ENCODE measurements around the gene C9orf78.
"Not testable (repeated sequence)": the region's sequence is repeated elsewhere in the genome, so short reads cannot be mapped to it uniquely, and the experiment has no call there.

The C9orf78 gene

GRCh38 chr9:129798973-129799372 is 36.1 kb downstream of the C9orf78 start:
- ChIA-PET POLR2A (no interaction called here), CTCF (no interaction called here)
- no peak for TF ChIP-seq L3MBTL2 (conservative IDR thresholded peaks at IDR 0.05)
- no peak for TF ChIP-seq TARDBP (IDR thresholded peaks at IDR 0.05)
- no peak for TF ChIP-seq LEF1 (IDR thresholded peaks at IDR 0.05; ENCODE audit: borderline replicate concordance)
- TF ChIP-seq ELF4 (IDR thresholded peaks at IDR 0.05): no peak
- no peak for TF ChIP-seq FOXM1 (IDR thresholded peaks at IDR 0.05; ENCODE audit: borderline replicate concordance)
- no peak for TF ChIP-seq FOXA1 (IDR thresholded peaks at IDR 0.05)
- TF ChIP-seq SUZ12 (IDR thresholded peaks at IDR 0.05): no peak
- no peak for TF ChIP-seq NFRKB (IDR thresholded peaks at IDR 0.05)
- TF ChIP-seq BHLHE40 (IDR thresholded peaks at IDR 0.05; ENCODE audit: borderline replicate concordance): no peak
- TF ChIP-seq ZNF384 (IDR thresholded peaks at IDR 0.05): no peak
- no peak for TF ChIP-seq CTBP1 (IDR thresholded peaks at IDR 0.05; ENCODE audit: borderline replicate concordance)
- no peak for TF ChIP-seq FOXK2 (IDR thresholded peaks at IDR 0.05)
- TF ChIP-seq SP1 (IDR thresholded peaks at IDR 0.05): no peak
- DNase-seq (ENCODE audit: extremely low spot score): no peak

GRCh38 chr9:129796029-129796428 is 39.0 kb downstream of the C9orf78 start:
- POLR2A ChIA-PET; DNase-seq (ENCODE audit: extremely low spot score): not testable (repeated sequence)
- CTCF ChIA-PET: interaction anchor here (0.7 to 1.1 kb wide), 2 partner anchors 69 to 310 kb away, joined by 3 read pairs; no protein-coding TSS in a partner anchor

GRCh38 chr9:129794549-129794948 is 40.5 kb downstream of the C9orf78 start:
- CTCF ChIA-PET: no interaction called here
- POLR2A ChIA-PET: no interaction called here
- DNase-seq (ENCODE audit: extremely low spot score): no peak
- TF ChIP-seq BHLHE40 (IDR thresholded peaks at IDR 0.05; ENCODE audit: borderline replicate concordance) (no peak), PKNOX1 (IDR thresholded peaks at IDR 0.05) (no peak), ELF4 (IDR thresholded peaks at IDR 0.05) (no peak), ZNF384 (IDR thresholded peaks at IDR 0.05) (no peak), ARNT (IDR thresholded peaks at IDR 0.05) (no peak), L3MBTL2 (conservative IDR thresholded peaks at IDR 0.05) (no peak), SP1 (IDR thresholded peaks at IDR 0.05) (no peak), SUZ12 (IDR thresholded peaks at IDR 0.05) (no peak), LEF1 (IDR thresholded peaks at IDR 0.05; ENCODE audit: borderline replicate concordance) (no peak), FOXM1 (IDR thresholded peaks at IDR 0.05; ENCODE audit: borderline replicate concordance) (no peak), TARDBP (IDR thresholded peaks at IDR 0.05) (no peak), CTBP1 (IDR thresholded peaks at IDR 0.05; ENCODE audit: borderline replicate concordance) (no peak), FOXK2 (IDR thresholded peaks at IDR 0.05) (no peak)

- CTCF ChIA-PET: interaction anchor here (0.6 kb wide), 1 partner anchor 681 kb away, joined by 4 read pairs; no protein-coding TSS in a partner anchor
- no peak for TF ChIP-seq PKNOX1 (IDR thresholded peaks at IDR 0.05)
- no peak for TF ChIP-seq ARNT (IDR thresholded peaks at IDR 0.05)
- no peak for TF ChIP-seq LEF1 (IDR thresholded peaks at IDR 0.05; ENCODE audit: borderline replicate concordance)
- no peak for TF ChIP-seq ELF4 (IDR thresholded peaks at IDR 0.05)
- TF ChIP-seq TARDBP (IDR thresholded peaks at IDR 0.05): no peak
- TF ChIP-seq SP1 (IDR thresholded peaks at IDR 0.05): no peak
- TF ChIP-seq HDGF (IDR thresholded peaks at IDR 0.05; ENCODE audit: borderline replicate concordance): no peak
- TF ChIP-seq CTBP1 (IDR thresholded peaks at IDR 0.05; ENCODE audit: borderline replicate concordance): no peak
- TF ChIP-seq BHLHE40 (IDR thresholded peaks at IDR 0.05; ENCODE audit: borderline replicate concordance): no peak
- no peak for TF ChIP-seq FOXM1 (IDR thresholded peaks at IDR 0.05; ENCODE audit: borderline replicate concordance)
- no peak for TF ChIP-seq L3MBTL2 (conservative IDR thresholded peaks at IDR 0.05)
- no peak for TF ChIP-seq ZNF384 (IDR thresholded peaks at IDR 0.05)
- TF ChIP-seq FOXA1 (IDR thresholded peaks at IDR 0.05): no peak
- no peak for TF ChIP-seq SUZ12 (IDR thresholded peaks at IDR 0.05)
- TF ChIP-seq NFRKB (IDR thresholded peaks at IDR 0.05): no peak
- no peak for TF ChIP-seq FOXK2 (IDR thresholded peaks at IDR 0.05)
Measured at GRCh38 chr9:129786481-129786880, 48.6 kb downstream of the C9orf78 start.

GRCh38 chr9:129785866-129786265 is 49.2 kb downstream of the C9orf78 start:
- ChIA-PET CTCF (interaction anchor here (0.6 kb wide), 1 partner anchor 682 kb away, joined by 4 read pairs; no protein-coding TSS in a partner anchor), POLR2A (interaction anchor here (1.1 kb wide), 1 partner anchor 48 kb away, joined by 3 read pairs; no protein-coding TSS in a partner anchor)
- TF ChIP-seq TARDBP (IDR thresholded peaks at IDR 0.05) (no peak), LEF1 (IDR thresholded peaks at IDR 0.05; ENCODE audit: borderline replicate concordance) (no peak), ZNF384 (IDR thresholded peaks at IDR 0.05) (no peak), SP1 (IDR thresholded peaks at IDR 0.05) (no peak), FOXM1 (IDR thresholded peaks at IDR 0.05; ENCODE audit: borderline replicate concordance) (no peak), ARNT (IDR thresholded peaks at IDR 0.05) (no peak), FOXA1 (IDR thresholded peaks at IDR 0.05) (no peak), CTBP1 (IDR thresholded peaks at IDR 0.05; ENCODE audit: borderline replicate concordance) (no peak), HDGF (IDR thresholded peaks at IDR 0.05; ENCODE audit: borderline replicate concordance) (no peak), FOXK2 (IDR thresholded peaks at IDR 0.05) (no peak), L3MBTL2 (conservative IDR thresholded peaks at IDR 0.05) (no peak), NFRKB (IDR thresholded peaks at IDR 0.05) (no peak)
- no peak for DNase-seq (ENCODE audit: extremely low spot score)

More at GRCh38 chr9:129786481-129786880, 48.6 kb downstream of the C9orf78 start:
- DNase-seq (ENCODE audit: extremely low spot score): no peak
- POLR2A ChIA-PET: no interaction called here

GRCh38 chr9:129784970-129785369 is 50.1 kb downstream of the C9orf78 start:
- ChIA-PET POLR2A (interaction anchor here (1.1 kb wide), 1 partner anchor 47 kb away, joined by 3 read pairs; no protein-coding TSS in a partner anchor), CTCF (interaction anchor here (1.3 kb wide), 1 partner anchor 47 kb away, joined by 7 read pairs; no protein-coding TSS in a partner anchor)
- DNase-seq (ENCODE audit: extremely low spot score): not testable (repeated sequence)
